Kidney epithelial cell (primary cell): ENCODE measurements around the gene CHD5. TPM values are rescaled to one million over a fixed set of nuclear protein-coding genes. Genes with fewer than 3 reads are reported as not detected.
"Not testable (repeated sequence)": the region's sequence is repeated elsewhere in the genome, so short reads cannot be mapped to it uniquely, and the experiment has no call there.

ENCODE experiments used
- DNase-seq: peaks from one replicate; pipeline ENCODE4 v3.0.0-alpha.2; 2010; ENCODE audit warnings: low read depth
- H3K27me3 ChIP-seq: 2 replicates; pipeline ENCODE4 v1.6.0; 2011; ENCODE audit warnings: low read length; ENCODE audit not compliant: control insufficient read depth, insufficient read depth
- H3K36me3 ChIP-seq: 2 replicates; pipeline ENCODE4 v1.5.1; 2011; ENCODE audit warnings: low read length; ENCODE audit not compliant: control insufficient read depth, insufficient read depth
- H3K4me3 ChIP-seq: 2 replicates; pipeline ENCODE4 v1.5.1; 2011; ENCODE audit warnings: low read depth, mild to moderate bottlenecking, control low read depth, low read length
- CTCF ChIP-seq: IDR thresholded peaks from 2 replicates; pipeline ENCODE4 v1.5.1; 2011; ENCODE audit warnings: mild to moderate bottlenecking, moderate library complexity, low read length, control low read depth, inconsistent platforms; ENCODE audit not compliant: insufficient read depth, poor library complexity, severe bottlenecking
- total RNA-seq: library from RNA; depleted of rRNA; stranded (reverse); fragments of >200 nt; gene quantifications from 2 replicates; pipeline ENCODE4 v1.2.3, GENCODE V29; 2015

Gene CHD5
- total RNA-seq, 1 donor from 2014 or later = 0.08 TPM

GRCh38 chr1:6065093-6065858, 114.8 kb downstream of the CHD5 start:
- H3K27me3 ChIP-seq = no peaks in the 10 kb centered on the region
- H3K4me3 ChIP-seq = no peak overlapping the region
- no peak for TF ChIP-seq CTCF
- no peak for DNase-seq
- H3K36me3 ChIP-seq = no peaks in the 10 kb centered on the region

GRCh38 chr1:6063532-6064053, 116.5 kb downstream of the CHD5 start:
- not testable (repeated sequence) for H3K27me3 ChIP-seq, H3K4me3 ChIP-seq, H3K36me3 ChIP-seq, DNase-seq

- H3K4me3 ChIP-seq = no peak overlapping the region
- no peak for DNase-seq
- H3K36me3 ChIP-seq = no peaks in the 10 kb centered on the region
These were observed 117.5 kb downstream of the CHD5 start for GRCh38 chr1:6062670-6063069.

GRCh38 chr1:6059866-6060265, 120.3 kb downstream of the CHD5 start:
- Histone ChIP-seq H3K4me3 (no peak overlapping the region), H3K36me3 (no peaks in the 10 kb centered on the region), H3K27me3 (peaks cover 2% of the 10 kb centered on the region)
- DNase-seq = no peak
- TF ChIP-seq CTCF = no peak

More at GRCh38 chr1:6062670-6063069, 117.5 kb downstream of the CHD5 start:
- no peak for TF ChIP-seq CTCF
- H3K27me3 ChIP-seq = no peaks in the 10 kb centered on the region

- H3K4me3 ChIP-seq = no peak overlapping the region
- H3K36me3 ChIP-seq = no peaks in the 10 kb centered on the region
- H3K27me3 ChIP-seq = peaks cover 2% of the 10 kb centered on the region
- no peak for TF ChIP-seq CTCF
- DNase-seq = no peak
These were observed 122.8 kb downstream of the CHD5 start for GRCh38 chr1:6057170-6057845.

- DNase-seq = no peak
- Histone ChIP-seq H3K27me3 (peaks cover 2% of the 10 kb centered on the region), H3K36me3 (no peaks in the 10 kb centered on the region), H3K4me3 (no peak overlapping the region)
- TF ChIP-seq CTCF = no peak
These were observed 123.6 kb downstream of the CHD5 start for GRCh38 chr1:6056572-6056948.
